HG03097 (cell line): ENCODE results near the gene NAB1.

ENCODE experiments used
- ATAC-seq: cut with Tn5 transposase; IDR thresholded peaks from one replicate; pipeline ENCODE4 v1.9.1; 2021; ENCODE audit not compliant: unreplicated experiment, low FRiP score

Gene NAB1

DNA sequence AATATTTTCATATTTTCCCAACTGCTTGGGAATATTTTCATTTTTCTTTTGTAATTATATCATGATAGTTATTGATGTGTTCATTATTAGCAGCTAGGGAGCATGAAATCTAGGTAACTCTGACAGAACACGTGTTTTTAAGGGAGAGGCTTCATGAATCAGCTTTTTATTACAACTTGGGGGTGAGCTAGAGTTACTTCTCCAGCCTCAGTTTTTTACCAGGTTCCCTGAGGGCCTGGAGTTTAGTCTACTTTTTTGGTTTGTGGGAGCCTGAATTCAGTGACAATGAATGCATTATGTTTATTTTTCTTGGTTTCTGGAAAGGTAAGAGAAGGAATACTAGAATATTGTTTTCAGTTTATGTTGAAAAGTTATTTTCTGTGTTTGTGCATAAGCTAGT lies 18.0 kb downstream of the NAB1 start:
- no peak for ATAC-seq

DNA sequence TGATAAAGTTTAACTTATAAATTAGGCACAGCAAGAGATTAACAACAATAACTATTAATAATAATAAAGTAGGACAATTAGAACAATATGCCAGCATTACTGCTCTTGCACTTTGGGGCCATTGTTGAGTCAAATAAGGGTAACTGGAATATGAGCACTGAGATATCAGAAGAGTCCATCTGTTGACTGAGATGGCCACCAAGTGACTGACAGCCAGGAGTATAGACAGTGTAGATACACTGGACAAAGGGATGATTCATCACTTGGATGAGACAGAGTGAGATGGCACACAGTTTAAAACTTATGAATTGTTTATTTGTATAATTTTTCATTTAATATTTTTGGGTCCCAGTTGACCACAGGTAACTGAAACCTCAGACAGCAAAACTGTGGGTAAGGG lies 20.0 kb downstream of the NAB1 start:
- no peak for ATAC-seq

DNA sequence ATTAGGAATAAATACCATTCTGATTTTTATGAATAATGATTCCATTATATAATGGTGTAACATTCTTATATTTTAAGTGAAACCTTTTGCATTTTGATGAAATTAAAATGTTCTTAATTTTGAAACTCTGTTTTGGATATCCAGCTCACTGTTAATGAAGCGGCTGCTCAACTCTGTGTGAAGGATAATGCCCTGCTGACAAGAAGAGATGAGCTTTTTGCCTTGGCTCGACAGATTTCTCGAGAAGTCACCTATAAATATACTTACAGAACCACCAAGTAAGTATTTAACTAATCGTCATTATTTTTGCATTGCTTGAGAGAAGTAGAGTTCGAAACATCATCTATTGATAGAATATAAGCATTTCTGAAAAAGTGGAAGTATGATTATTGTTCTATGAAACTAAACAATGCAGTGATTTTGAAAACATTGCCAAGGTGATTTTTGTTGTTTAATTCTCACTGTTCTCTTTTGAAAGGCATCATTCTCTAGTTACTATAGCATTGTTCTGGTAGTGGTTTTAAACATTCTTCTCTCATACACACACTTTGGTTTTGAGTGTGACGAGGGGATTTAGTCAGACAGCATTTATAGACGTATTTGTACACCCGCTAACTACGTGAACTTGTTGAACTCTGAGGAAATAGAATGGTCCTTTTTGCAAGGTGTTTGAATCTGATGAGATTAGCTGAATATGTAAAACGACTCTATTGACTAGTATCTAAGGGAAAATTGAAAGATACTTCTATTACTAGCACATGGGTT lies 21.5 kb downstream of the NAB1 start:
- ATAC-seq: no peak

DNA sequence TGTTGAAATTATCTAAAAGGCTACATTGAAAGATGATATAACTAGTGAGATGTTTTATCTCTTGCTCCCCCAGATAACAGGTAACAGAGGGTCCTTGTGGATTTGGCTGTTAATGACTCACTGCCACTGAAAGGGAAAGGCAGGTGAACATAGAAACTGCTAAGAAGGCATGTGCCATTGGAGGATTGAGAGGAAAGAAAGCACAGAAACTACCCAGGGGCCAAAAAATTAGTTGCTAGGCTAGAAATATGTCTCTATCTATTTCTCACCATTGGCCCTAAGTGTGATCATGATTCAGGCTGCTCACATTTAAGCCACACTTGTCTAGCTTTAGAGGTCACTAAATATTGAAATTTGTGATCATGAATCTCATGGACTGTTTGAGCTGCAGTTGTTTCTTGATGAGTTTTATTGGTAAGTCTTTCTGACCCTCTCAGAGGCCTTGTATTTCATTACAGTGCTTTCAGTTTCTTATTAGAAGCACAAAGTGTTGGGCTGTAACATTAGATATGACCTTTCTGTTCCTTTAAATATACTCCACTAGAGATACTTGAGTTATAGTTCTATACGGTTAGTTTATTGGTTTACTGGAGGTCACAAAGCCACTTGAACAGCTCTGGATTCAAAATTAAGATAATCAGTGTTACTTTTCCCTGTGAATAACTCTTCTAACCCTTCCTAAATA lies 26.2 kb downstream of the NAB1 start:
- peak; percentile 47 for ATAC-seq

DNA sequence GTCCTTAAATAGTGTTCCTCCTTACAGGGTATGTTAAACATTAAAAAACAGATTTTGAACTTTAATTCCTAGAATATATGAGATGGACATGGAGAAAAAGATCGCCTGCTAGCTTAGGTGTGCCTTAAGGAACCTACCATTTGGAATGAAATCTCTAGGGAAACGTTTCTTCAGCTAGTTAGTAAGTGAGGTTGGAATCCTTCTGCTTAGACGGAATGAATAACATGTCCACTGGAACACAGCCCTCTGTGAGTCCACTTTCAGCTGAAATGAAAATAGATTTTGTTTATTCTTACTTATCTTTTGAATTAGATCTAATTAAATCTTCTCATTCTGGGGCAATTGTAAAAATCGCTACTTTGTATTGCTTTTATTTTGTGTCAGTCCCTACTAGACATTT lies 28.4 kb downstream of the NAB1 start:
- ATAC-seq: no peak

DNA sequence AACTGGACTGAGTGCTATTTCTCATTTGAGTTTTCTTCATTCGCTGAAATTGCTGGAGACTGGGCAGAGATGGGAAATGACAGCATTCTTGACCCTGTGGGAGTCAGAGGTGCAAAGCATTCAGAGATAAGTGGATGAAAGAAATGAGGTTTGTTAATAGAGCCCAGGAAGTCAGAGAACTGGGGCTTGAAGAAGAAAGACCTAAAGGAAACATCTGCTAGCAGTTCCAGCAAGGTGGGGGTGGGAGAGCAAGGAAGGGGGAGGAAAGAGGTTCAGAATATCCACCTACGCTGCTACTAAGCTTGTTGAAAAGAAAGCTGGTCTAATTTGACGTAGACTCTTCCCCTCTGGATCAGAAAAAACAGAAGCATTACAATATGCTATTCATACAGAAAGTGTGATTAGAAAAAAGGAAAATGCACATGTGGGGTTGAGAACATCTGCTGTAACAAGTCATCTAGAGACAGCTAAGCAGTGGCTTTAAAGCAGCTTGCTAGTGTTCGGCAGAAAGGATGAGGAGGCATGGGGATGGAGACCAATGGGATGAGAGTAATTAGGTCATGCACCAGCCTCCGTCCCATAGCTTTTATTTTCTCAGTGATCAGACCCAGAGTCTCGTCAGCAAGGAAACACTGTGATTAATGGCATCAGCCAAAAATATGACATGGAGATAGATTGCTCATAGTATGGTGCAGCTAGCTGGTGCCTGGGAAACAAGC lies 29.7 kb downstream of the NAB1 start:
- peak; percentile 52 for ATAC-seq

DNA sequence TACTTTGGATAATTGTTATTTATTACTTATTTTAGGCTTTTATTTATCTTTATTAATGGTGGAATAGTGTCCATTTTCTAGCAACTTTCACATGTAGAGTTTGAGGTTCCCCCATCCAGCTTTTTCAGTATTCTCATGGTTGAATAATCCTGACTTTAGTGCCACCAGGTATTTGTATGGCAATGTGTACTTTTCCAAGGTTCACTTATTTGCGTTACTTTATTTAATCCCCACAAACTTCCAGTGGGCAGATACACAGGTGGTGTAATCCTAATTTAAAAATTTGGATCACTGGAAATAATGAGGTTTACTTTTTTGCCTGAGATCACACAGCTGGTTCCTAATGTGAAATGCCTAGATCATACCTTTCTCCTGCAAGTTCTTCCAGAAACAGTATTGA lies 30.5 kb downstream of the NAB1 start:
- ATAC-seq: no peak

DNA sequence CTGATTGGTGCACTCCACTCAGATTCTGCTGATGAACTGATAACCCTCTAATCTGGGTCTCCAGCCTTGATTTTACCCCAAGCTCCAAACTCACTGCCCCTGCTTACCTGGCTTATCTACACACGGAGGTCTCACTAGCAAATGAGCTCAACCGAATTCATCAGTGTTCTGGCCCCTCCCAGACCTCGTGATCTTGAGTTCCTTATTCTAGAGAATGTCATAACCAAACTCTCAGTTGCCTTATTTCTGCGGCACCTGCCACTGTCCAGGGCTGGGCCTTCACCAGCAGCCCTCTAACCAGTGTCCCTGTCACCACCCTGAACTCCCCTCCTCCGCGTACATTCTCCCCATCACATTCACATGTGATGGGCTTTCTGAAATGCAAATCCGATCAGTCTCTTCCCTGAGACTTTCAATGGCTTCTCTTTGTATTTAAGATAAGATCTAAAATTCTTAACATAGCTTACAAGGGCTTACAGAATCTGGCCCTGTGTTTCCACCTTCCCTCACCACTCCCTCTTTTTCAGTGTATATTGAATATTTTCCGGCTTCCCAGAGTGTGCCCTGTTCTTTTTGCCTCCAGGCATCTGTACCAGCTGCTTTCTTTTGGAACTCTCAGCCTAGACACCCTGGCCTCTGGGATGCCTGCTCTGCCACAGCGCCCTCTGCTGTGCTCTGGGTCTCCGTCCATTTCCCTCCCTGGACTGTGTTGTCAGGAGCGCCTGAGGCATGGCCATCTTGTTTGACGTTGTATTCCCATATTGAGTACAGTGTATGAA lies 31.1 kb downstream of the NAB1 start:
- ATAC-seq: no peak

DNA sequence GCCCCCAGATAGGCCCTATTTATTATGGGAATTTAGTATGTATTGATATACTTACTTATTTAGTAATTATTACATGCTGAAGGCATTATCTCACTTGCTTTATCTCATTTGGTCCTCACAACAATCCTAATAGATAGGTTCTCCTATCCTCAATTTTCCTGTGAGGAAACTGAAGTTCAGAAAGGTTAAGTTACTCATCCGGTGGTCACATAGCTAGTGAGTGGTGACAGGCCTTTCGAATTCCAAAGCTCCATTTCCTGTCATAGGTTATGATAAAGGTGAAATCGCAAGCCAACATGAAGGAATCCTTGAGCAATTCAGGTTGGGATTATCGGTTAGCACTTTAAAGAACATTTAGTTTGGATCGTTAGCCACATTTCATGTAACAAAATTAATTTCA lies 33.3 kb downstream of the NAB1 start:
- ATAC-seq: no peak

DNA sequence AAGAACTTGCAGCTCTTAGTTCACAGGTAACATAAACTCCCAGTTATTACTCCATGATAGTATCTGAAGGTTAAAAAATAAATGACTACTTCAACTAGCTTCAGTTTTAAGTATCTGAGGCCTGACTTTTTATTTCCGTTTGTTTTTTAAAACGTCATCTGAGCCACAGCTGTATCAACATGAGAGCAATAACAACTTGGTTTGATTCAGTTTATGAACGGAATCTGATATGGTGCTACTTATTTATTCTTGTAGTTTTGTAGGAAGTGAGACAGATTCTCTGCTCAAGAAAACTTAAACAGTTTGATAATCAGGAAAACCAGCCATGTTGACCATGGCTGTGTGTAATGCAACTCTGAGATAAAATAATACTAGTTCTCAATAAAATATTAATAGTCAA lies 34.9 kb downstream of the NAB1 start:
- no peak for ATAC-seq

DNA sequence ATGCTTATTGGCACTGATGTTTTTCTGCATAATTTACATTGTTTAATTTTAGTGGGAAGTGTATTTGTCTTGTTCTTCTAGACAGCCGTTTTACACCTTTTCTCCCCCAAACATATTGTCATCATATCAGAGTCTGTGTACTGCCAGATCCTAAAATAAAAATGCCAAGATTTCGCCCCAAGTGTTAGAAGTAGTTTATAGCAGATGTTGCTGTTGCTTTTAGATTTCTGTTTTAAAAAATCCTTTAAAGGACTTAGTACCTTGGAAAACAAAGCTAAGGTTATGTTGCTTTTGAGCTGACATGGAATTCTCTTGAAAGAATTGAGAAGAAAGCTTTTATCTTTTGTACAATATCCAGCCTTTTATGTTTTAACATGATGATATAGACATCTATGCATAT lies 36.0 kb downstream of the NAB1 start:
- ATAC-seq: no peak

DNA sequence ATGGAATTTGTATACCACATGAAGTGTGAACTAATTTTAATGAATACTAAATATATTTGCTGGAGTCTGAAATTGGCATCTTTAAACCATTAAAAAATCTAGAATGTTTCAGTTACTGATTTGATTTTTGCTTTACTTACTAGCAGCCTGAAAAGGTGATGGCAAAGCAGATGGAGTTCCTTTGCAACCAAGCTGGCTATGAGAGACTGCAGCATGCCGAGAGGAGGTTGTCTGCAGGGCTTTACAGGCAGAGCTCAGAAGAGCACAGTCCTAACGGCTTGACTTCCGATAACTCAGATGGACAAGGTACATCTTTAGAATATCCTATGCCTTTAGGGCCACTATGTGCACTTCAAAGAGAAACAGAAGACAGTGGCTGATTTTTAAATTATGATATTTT lies 36.5 kb downstream of the NAB1 start:
- no peak for ATAC-seq

DNA sequence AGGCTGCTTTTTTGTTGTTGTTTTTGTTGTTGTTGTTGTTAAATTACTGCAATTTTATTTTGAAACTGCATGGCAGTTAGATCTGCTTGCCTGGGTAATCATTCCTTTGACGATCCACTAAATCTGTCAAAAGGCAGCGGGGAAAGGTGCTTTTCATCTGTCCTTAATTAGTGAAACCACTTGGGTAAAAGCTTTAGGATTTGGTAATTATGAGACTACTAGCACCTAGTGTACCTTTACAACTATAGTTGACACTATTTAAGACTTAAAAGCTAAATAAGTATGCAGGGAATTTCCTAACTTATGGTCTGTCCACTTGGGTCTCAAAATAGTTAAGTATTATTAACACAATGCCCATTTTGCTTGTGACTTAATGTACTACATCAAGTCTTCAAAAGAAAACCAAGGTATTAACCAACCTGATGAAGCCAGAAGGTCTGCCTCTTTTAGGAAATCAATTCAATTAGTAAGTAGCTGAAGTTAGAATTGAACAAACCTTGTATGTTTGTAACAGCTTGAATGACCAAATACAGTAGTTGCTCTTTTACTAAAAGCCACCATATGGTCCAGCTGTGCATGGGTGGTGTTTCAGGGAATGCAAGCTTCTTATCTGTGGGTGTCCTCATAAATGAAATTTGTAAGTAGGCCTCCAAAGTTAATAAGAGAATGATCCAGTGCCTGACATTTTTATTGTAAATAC lies 44.8 kb downstream of the NAB1 start:
- no peak for ATAC-seq

DNA sequence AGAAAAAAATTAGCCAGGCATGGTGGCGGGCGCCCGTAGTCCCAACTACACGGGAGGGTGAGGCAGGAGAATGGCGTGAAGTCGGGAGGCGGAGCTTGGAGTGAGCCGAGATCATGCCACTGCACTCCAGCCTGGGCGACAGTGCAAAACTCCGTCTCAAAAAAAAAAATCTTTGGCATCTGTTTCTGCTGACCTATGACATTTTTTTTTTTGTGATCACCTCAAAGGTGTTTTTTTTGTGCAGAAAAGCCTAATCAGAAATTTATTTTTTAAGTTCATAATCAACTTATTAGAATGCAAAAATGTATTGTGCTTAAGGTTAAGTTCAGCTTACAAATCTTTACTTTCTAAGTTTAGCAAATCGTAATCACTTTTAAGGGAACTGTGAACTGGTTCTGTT lies 45.6 kb downstream of the NAB1 start:
- no peak for ATAC-seq

DNA sequence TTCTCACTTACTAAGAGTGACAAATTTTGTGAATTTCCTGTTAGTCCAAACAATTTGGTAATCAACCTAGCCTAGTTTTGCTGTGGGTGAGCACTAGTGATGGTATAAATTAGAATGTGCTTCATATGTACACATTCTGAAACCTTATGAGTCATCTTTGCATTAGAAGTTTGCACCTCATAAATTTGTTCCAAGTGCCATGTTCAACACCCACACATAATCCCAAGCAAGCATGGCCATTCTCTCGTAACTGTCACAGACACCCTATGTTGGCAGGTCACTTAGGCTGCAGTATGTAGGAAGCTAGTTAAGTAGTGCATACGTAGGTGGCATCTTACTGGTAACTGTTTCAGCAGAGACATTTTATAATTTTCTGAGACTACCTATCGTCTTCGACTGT lies 46.9 kb downstream of the NAB1 start:
- no peak for ATAC-seq

DNA sequence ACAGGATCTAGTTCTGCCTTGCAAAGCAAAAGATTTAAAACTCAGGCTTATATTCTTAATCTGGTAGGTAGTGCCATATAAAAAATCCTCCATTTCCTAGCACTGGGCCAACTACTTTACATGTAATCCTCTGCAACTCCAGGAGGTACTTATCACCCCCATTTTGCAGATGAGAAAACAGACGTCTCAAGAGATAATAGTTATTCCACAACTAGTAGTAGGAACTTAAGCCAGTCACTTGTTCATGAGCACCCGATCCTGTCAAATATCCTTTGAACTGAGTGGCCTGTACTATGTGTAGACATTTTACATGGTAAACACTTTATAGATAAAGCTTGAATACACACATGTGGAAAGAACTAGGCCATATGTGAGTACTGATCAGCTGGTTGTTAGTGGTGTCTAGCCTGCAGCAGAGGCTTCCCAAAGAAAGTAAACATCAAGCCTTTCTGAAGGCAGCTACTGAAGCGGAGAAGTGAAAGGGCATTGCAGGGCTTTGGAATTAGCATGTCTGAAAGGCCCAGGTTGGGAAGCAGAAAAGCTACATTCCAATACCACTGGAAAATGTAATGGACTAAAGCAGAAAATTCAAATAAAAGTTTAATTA lies 48.0 kb downstream of the NAB1 start:
- ATAC-seq: no peak

DNA sequence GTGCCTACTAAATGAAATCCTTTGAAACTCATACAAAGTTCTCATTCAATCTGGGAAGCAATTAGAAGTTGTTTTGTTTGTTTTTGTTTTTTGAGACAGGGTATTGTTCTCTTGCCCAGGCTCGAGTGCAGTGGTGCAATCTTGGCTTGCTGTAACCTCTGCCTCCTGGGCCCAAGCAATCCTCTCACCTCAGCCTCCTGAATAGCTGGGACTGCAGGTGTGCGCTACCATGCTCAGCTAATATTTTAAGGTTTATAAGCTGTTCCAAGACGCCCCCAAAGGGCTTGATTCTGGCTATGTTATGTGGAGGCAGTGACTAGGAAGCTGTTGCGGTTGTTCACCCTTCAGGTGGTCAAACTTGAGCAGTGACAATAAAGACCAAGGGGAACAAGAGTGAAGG lies 48.5 kb downstream of the NAB1 start:
- ATAC-seq: no peak

DNA sequence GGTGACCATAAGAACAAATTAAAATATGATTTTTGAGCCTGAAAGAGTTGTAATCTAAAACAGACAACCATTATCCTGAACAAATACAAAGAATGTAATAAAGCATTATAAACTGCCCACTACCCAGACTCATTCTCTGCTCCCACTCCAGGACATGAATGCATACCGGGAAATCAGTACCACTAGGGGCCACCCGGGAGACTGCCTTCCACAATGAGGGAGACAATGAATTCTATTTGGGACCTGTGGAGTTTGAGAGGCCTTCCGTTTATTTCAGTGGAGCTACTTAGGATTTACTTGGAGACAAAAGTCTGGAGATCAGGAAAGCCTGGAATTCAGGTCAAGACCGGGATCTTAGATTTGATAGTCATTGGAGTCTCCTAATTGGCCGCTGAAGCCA lies 50.0 kb downstream of the NAB1 start:
- no peak for ATAC-seq

DNA sequence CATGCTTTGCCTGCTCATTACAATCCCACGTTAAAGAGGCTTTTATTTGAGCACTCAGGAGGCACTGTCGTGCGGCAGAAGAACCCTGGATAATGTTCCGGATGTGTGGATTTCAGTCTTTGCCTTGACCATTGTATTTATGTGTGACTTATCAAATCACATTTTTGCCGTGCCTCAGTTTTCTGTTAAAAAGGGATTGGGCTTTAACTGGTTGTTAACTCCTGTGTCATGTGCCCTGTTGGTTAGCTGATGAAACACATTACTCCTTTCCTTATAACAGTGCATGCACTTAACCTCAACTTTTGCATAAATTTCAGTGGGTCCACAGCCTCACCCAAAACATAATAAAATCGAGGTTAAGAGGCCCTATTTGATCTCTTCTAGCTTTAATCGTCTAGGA lies 52.7 kb downstream of the NAB1 start:
- ATAC-seq: no peak

DNA sequence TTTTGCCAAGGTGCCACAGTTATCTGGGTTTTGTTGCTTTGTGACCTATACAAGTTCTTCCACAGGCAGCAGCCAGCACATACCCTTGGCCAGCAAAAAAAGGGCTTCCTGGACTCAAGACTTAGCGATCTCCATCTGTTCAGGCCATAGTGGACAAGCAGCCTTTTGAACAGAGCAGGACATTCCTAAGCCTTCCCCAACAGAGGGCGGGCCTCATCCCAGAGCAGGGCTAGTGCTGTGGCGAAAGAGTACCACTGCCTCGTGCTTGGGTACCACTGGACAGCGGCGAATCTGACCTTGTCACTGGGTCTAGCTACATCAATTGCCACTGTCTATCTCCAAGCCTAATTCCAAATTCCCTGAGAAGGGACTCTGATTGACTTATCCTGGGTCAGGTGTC lies 56.4 kb downstream of the NAB1 start:
- ATAC-seq: no peak
